Gastroesophageal sphincter (tissue), 4 donors: ENCODE results near the gene STARD13. TPM values are rescaled to one million over a fixed set of nuclear protein-coding genes. Genes with fewer than 3 reads are reported as not detected.

ENCODE experiments used
- ATAC-seq: fragments of 150-250 bp; one replicate; pipeline ENCODE4 v1.9.1; 2016; ENCODE audit warnings: mild to moderate bottlenecking, moderate library complexity
- H3K27ac ChIP-seq, 4 donors: fragments of 200-600 bp; sonication (generic) in 3 of 4; 1 replicate in 3 of 4; 2 replicates in 1 of 4; pipeline ENCODE4 v1.5.1; 2016 to 2019
- H3K27me3 ChIP-seq: fragments of 200-600 bp; sonication (generic); one replicate; pipeline ENCODE4 v1.5.1; 2019
- H3K36me3 ChIP-seq, 2 donors: fragments of 200-600 bp; sonication (generic); one replicate each; pipeline ENCODE4 v1.5.1; 2019; ENCODE audit warnings: control low read depth in 1 of 2
- H3K4me1 ChIP-seq, 3 donors: fragments of 200-600 bp; sonication (generic); 1 replicate in 2 of 3; 2 replicates in 1 of 3; pipeline ENCODE4 v1.5.1; 2016 to 2019; ENCODE audit warnings: control low read depth in 2 of 3
- H3K4me3 ChIP-seq, 2 donors: fragments of 200-600 bp; sonication (generic); one replicate each; pipeline ENCODE4 v1.5.1; 2019; ENCODE audit warnings: mild to moderate bottlenecking in 1 of 2, moderate library complexity in 1 of 2
- H3K9me3 ChIP-seq, 3 donors: fragments of 200-600 bp; sonication (generic); one replicate each; pipeline ENCODE4 v1.5.1; 2017 to 2019; ENCODE audit warnings: control low read depth in 2 of 3
- CTCF ChIP-seq, 4 experiments: fragments of 200-600 bp in 2 of 4; fragments of 450-650 bp in 2 of 4; sonication (generic) in 1 of 4; IDR thresholded peaks; one replicate each; pipeline ENCODE4 v1.5.1; 2017 to 2019; ENCODE audit warnings: antibody characterized with exemption in 4 of 4, mild to moderate bottlenecking in 2 of 4, moderate library complexity in 2 of 4
- EP300 ChIP-seq: sonication (generic); formaldehyde crosslinking; IDR thresholded peaks from one replicate; pipeline ENCODE4 v1.6.1; 2017; ENCODE audit warnings: antibody characterized with exemption, mild to moderate bottlenecking
- POLR2A ChIP-seq, 2 donors: fragments of 450-650 bp; IDR thresholded peaks; one replicate each; pipeline ENCODE4 v1.6.1; 2017; ENCODE audit warnings: antibody characterized with exemption in 2 of 2, mild to moderate bottlenecking in 2 of 2, moderate library complexity in 1 of 2
- POLR2AphosphoS5 ChIP-seq: sonication (generic); formaldehyde crosslinking; IDR thresholded peaks from one replicate; pipeline ENCODE4 v1.6.1; 2017; ENCODE audit warnings: antibody characterized with exemption
- WGBS, 2 donors: methylation state at CpG; one replicate each; pipeline ENCODE4 v1.1.5; 2018; ENCODE audit warnings: low coverage in 1 of 2; 5-methylcytosine and 5-hydroxymethylcytosine counted together
- total RNA-seq, 4 donors: library from RNA; depleted of rRNA; stranded (reverse); fragments of >200 nt; gene quantifications; one replicate each; pipeline ENCODE4 v1.1.0, GENCODE V29; 2016

The STARD13 gene
- total RNA-seq, 4 donors from 2014 or later: 46.2 to 63.3 (median 49.3) TPM

GRCh38 chr13:33263484-33263883 lies 22.1 kb downstream of the STARD13 start:
- Histone ChIP-seq H3K36me3 (no peaks in the 10 kb centered on the region), H3K4me3 (no peak overlapping the region), H3K27me3 (no peaks in the 10 kb centered on the region), H3K4me1 (peaks cover 24 to 100% (median 31%) of the 10 kb centered on the region in 3 donors), H3K9me3 (no peaks in the 10 kb centered on the region), H3K27ac (peak overlapping the region in 3 of 4 donors; percentile 77 to 82 (median 79))
- no peak for ATAC-seq
- TF ChIP-seq POLR2A (IDR thresholded peaks at IDR 0.05) (no peak), POLR2AphosphoS5 (no peak), EP300 (no peak), CTCF (IDR thresholded peaks at IDR 0.05) (no peak)
- WGBS, 2 donors: 78 to 80% methylated on average over 4 to 5 of the region's 5 CpGs

- peaks cover 23 to 100% (median 31%) of the 10 kb centered on the region in 3 donors for H3K4me1 ChIP-seq
- ATAC-seq: no peak
These were observed 22.6 kb downstream of the STARD13 start for GRCh38 chr13:33262997-33263396.

GRCh38 chr13:33262594-33262993 lies 23.0 kb downstream of the STARD13 start:
- Histone ChIP-seq H3K4me1 (peaks cover 23 to 100% (median 31%) of the 10 kb centered on the region in 3 donors), H3K4me3 (no peak overlapping the region), H3K27me3 (no peaks in the 10 kb centered on the region), H3K9me3 (no peaks in the 10 kb centered on the region), H3K27ac (peak overlapping the region; percentile 52 to 82 (median 78)), H3K36me3 (no peaks in the 10 kb centered on the region)
- WGBS, 2 donors: 30 to 69% methylated on average over 2 of the region's 2 CpGs
- TF ChIP-seq POLR2AphosphoS5 (no peak), EP300 (no peak), CTCF (IDR thresholded peaks at IDR 0.05) (no peak), POLR2A (IDR thresholded peaks at IDR 0.05) (no peak)
- ATAC-seq: no peak

More at GRCh38 chr13:33262997-33263396, 22.6 kb downstream of the STARD13 start:
- Histone ChIP-seq H3K36me3 (no peaks in the 10 kb centered on the region), H3K27ac (peak overlapping the region; percentile 52 to 82 (median 78)), H3K9me3 (no peaks in the 10 kb centered on the region), H3K4me3 (no peak overlapping the region), H3K27me3 (no peaks in the 10 kb centered on the region)
- 77 to 100% methylated on average over 2 of the region's 2 CpGs for WGBS, 2 donors
- TF ChIP-seq EP300: no peak
- peak in 1 of 4 experiments; percentile 9 for TF ChIP-seq CTCF (IDR thresholded peaks at IDR 0.05)

- peaks cover 23 to 100% (median 31%) of the 10 kb centered on the region in 3 donors for H3K4me1 ChIP-seq
- H3K9me3 ChIP-seq: no peaks in the 10 kb centered on the region
- no peak overlapping the region for H3K4me3 ChIP-seq
- 0 to 17% methylated on average over 1 to 2 of the region's 6 CpGs for WGBS, 2 donors
- H3K27ac ChIP-seq: peak overlapping the region; percentile 11 to 82 (median 78)
- ATAC-seq: no peak
- TF ChIP-seq POLR2A (IDR thresholded peaks at IDR 0.05): no peak
- TF ChIP-seq EP300: no peak
- TF ChIP-seq POLR2AphosphoS5: peak; percentile 32
- TF ChIP-seq CTCF (IDR thresholded peaks at IDR 0.05): no peak
- H3K36me3 ChIP-seq: no peaks in the 10 kb centered on the region
- no peaks in the 10 kb centered on the region for H3K27me3 ChIP-seq
These were observed 23.5 kb downstream of the STARD13 start for GRCh38 chr13:33262062-33262487.

- peaks cover 23 to 98% (median 31%) of the 10 kb centered on the region in 3 donors for H3K4me1 ChIP-seq
These were observed 24.0 kb downstream of the STARD13 start for GRCh38 chr13:33261387-33262061.

More at GRCh38 chr13:33261387-33262061, 24.0 kb downstream of the STARD13 start:
- Histone ChIP-seq H3K4me3 (no peak overlapping the region), H3K36me3 (no peaks in the 10 kb centered on the region), H3K27ac (peak overlapping the region; percentile 11 to 82 (median 78)), H3K9me3 (no peaks in the 10 kb centered on the region), H3K27me3 (no peaks in the 10 kb centered on the region)
- ATAC-seq: peak; percentile 21
- WGBS, 2 donors: 22 to 40% methylated on average over 7 to 9 of the region's 9 CpGs
- TF ChIP-seq POLR2AphosphoS5 (no peak), CTCF (IDR thresholded peaks at IDR 0.05) (no peak), EP300 (no peak), POLR2A (IDR thresholded peaks at IDR 0.05) (no peak)
